A673 (cell line): ENCODE data around the gene FBXL17.

Source experiments
- CTCF ChIP-seq: fragments of 300-800, 200-600 bp; sonication (generic); conservative IDR thresholded peaks from 2 replicates; pipeline ENCODE4 v1.5.1; 2017; ENCODE audit warnings: low read depth, mild to moderate bottlenecking, antibody characterized with exemption, low read length, moderate library complexity, mixed read lengths
- EZH2 ChIP-seq: fragments of 200-600 bp; sonication (generic); IDR thresholded peaks from 2 replicates; pipeline ENCODE4 v1.6.1; 2017; ENCODE audit warnings: borderline replicate concordance, low read depth, mild to moderate bottlenecking, mixed read lengths, antibody characterized with exemption, low read length; ENCODE audit not compliant: poor library complexity, severe bottlenecking

GRCh38 chr5:107985144-107985543 is 396.8 kb downstream of the FBXL17 start:
- no peak for TF ChIP-seq CTCF
- no peak for TF ChIP-seq EZH2
